GM23248 (cell line): ENCODE results near the gene EHMT1. TPM values are rescaled to one million over a fixed set of nuclear protein-coding genes. Genes with fewer than 3 reads are reported as not detected.

Experiments used
- DNase-seq: peaks from one replicate; pipeline ENCODE4 v3.0.0-alpha.2; 2015
- H2AFZ ChIP-seq: fragments of 200-600 bp; sonication (generic); 2 replicates; pipeline ENCODE4 v1.6.1; 2016; ENCODE audit warnings: antibody characterized with exemption
- H3F3A ChIP-seq: fragments of 200-600 bp; sonication (generic); 2 replicates; pipeline ENCODE4 v1.6.1; 2016; ENCODE audit warnings: mild to moderate bottlenecking, antibody characterized with exemption, mixed run types; ENCODE audit not compliant: insufficient read depth
- H3K27ac ChIP-seq: fragments of 200-600 bp; sonication (generic); 2 replicates; pipeline ENCODE4 v1.5.1; 2016; ENCODE audit warnings: mild to moderate bottlenecking
- H3K27me3 ChIP-seq: fragments of 200-600 bp; sonication (generic); replicated peaks from 2 replicates; pipeline ENCODE4 v1.6.1; 2016; ENCODE audit warnings: mild to moderate bottlenecking; ENCODE audit not compliant: insufficient read depth
- H3K36me3 ChIP-seq: fragments of 200-600 bp; sonication (generic); 2 replicates; pipeline ENCODE4 v1.6.1; 2016; ENCODE audit warnings: low read depth, mild to moderate bottlenecking
- H3K4me1 ChIP-seq: fragments of 200-600 bp; sonication (generic); 2 replicates; pipeline ENCODE4 v1.6.1; 2016; ENCODE audit warnings: mild to moderate bottlenecking; ENCODE audit not compliant: insufficient read depth
- H3K4me2 ChIP-seq: fragments of 200-600 bp; sonication (generic); one replicate; pipeline ENCODE4 v1.6.1; 2016; ENCODE audit warnings: mild to moderate bottlenecking; ENCODE audit not compliant: unreplicated experiment
- H3K4me3 ChIP-seq: fragments of 200-600 bp; sonication (generic); 2 replicates; pipeline ENCODE4 v1.5.1; 2016; ENCODE audit warnings: mild to moderate bottlenecking
- H3K79me2 ChIP-seq: fragments of 200-600 bp; sonication (generic); 2 replicates; pipeline ENCODE4 v1.6.1; 2016; ENCODE audit warnings: mild to moderate bottlenecking; ENCODE audit not compliant: insufficient read depth
- H3K9ac ChIP-seq: fragments of 200-600 bp; sonication (generic); 2 replicates; pipeline ENCODE4 v1.6.1; 2016; ENCODE audit warnings: mild to moderate bottlenecking
- H3K9me2 ChIP-seq: fragments of 200-600 bp; sonication (generic); 2 replicates; pipeline ENCODE4 v1.6.1; 2016; ENCODE audit warnings: mixed run types, mild to moderate bottlenecking, moderate library complexity; ENCODE audit not compliant: insufficient read depth
- H3K9me3 ChIP-seq: fragments of 200-600 bp; sonication (generic); one replicate; pipeline ENCODE4 v1.6.1; 2017; ENCODE audit warnings: low read depth
- H4K20me1 ChIP-seq: fragments of 200-600 bp; sonication (generic); 2 replicates; pipeline ENCODE4 v1.6.0; 2016; ENCODE audit not compliant: insufficient read depth
- EZH2 ChIP-seq: fragments of 200-600 bp; sonication (generic); IDR thresholded peaks from 2 replicates; pipeline ENCODE4 v1.6.1; 2018; ENCODE audit warnings: antibody characterized with exemption, mild to moderate bottlenecking; ENCODE audit not compliant: insufficient read depth, poor library complexity, severe bottlenecking
- EZH2phosphoT487 ChIP-seq: fragments of 200-600 bp; sonication (generic); IDR thresholded peaks from 2 replicates; pipeline ENCODE4 v1.6.1; 2018; ENCODE audit warnings: antibody characterized with exemption, moderate library complexity, mild to moderate bottlenecking, low read depth; ENCODE audit not compliant: insufficient read depth
- WGBS, 2 experiments: methylation state at CpG; one replicate each; pipeline ENCODE4 v1.1.6; 2015 to 2017; ENCODE audit warnings: low lambda C conversion rate in 2 of 2, low coverage in 1 of 2; ENCODE audit errors: missing lambda C conversion rate in 2 of 2; 5-methylcytosine and 5-hydroxymethylcytosine counted together
- in situ Hi-C: fragments of 300-500 bp; cut with MboI; formaldehyde crosslinking; loops from 2 replicates; pipeline ENCODE4 v1.15.0; 2020
- polyA plus RNA-seq: library from polyadenylated mRNA; unstranded; fragments of >200 nt; fragmentation: Nextera tagmentation; extraction: Ambion mirVana; gene quantifications from 2 replicates; pipeline ENCODE4 v1.2.1, GENCODE V29; 2016
- total RNA-seq: library from RNA; depleted of rRNA; stranded (reverse); fragments of >200 nt; shearing (Covaris generic); gene quantifications from 2 replicates; pipeline ENCODE4 v1.2.3, GENCODE V29; 2014

EHMT1 gene
- total and polyA plus RNA-seq, 2 experiments from 2014 or later, result 26.8 to 31.0 TPM

DNA sequence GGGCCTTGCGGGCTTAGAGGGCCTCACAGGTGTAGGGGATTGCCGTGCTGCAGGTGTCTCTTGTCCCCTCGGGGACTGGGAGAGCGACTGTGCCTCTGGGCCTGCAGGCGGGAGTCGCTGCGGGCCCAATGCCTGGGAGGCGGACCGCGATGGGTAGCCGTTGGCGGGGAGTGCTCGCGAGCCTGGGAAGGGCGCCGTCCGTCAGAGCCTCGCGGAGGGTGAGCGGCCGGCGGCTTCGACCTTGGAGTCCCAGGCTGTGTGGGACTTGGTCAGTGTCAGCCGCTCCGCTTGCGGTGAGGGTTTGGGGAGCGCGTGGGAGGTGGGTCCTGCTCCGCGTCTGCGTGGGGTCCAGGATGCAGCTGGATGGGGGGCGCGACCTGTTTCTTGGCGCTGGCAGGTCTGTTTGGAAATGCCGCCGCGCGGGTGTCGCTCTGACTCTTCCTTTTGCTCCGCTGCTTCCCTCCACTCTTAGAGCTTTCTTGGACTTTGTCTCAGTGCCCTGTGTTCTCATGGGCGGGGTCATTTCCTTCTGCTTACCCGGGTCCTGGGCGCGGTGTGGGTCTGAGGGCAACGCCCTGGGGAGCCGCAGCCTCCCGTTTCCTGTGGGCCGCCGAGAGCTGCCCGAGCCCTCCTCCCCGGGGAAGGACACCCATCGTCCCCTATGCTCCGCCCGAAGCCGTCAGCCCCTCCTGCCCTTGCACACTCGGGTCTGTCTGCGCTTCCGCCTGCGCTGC, 169.9 kb downstream of the EHMT1 start:
- 0 out of 2 replicates have a peak, but pooled peaks cover 6% of the 10 kb centered on the region for H3K4me1 ChIP-seq
- H3F3A ChIP-seq, result peaks cover 6% of the 10 kb centered on the region; the same call in 1 of the 2 replicates
- H3K4me2 ChIP-seq, result no peak overlapping the region
- DNase-seq, result no peak
- no peaks in the 10 kb centered on the region; the same call in 1 of the 2 replicates for H4K20me1 ChIP-seq
- H2AFZ ChIP-seq, result no peak overlapping the region
- no peak overlapping the region for H3K4me3 ChIP-seq
- H3K27me3 ChIP-seq, result no peaks in the 10 kb centered on the region
- TF ChIP-seq EZH2 (no peak), EZH2phosphoT487 (no peak)
- peaks cover 10% of the 10 kb centered on the region; the same call in 1 of the 2 replicates for H3K79me2 ChIP-seq
- H3K36me3 ChIP-seq, result peaks cover 29% of the 10 kb centered on the region
- 94 to 96% methylated on average over 50 to 59 of the region's 59 CpGs for WGBS, 2 experiments
- H3K27ac ChIP-seq, result no peak overlapping the region
- H3K9me3 ChIP-seq, result no peaks in the 10 kb centered on the region
- no peak overlapping the region for H3K9ac ChIP-seq
- H3K9me2 ChIP-seq, result no peaks in the 10 kb centered on the region
- in situ Hi-C loops, result no loop called here

DNA sequence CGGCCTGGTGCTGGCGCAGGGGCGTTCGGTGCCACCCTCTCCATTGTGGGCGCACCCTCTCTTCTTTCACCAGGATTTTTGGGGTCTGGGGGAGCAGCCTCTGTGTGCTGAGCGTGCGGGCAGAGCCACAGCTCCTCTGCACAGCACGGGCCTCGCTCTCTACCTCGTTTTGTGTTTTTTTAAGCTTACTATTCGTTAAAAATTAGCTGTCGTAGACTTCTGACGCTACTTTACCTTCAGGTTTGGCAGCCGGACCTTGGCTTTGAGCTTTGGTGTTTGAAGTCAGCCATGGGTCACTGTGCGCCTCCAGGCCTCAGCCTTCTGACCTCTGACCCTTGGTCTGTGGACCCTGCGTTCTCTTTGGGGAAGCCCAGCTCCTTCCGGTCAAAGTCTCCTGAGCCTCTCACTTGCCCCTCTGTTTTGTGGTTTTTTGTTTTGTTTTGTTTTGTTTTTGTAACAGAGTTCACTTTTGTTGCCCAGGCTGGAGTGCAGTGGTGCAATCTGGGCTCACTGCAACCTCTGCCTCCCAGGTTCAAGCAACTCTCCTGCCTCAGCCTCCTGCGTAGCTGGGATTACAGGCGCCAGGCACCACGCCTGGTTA, 170.6 kb downstream of the EHMT1 start:
- in situ Hi-C loops, result no loop called here
- H3K4me3 ChIP-seq, result no peak overlapping the region
- no peak overlapping the region for H3K27ac ChIP-seq
- no peaks in the 10 kb centered on the region for H4K20me1 ChIP-seq
- no peaks in the 10 kb centered on the region for H3K9me3 ChIP-seq
- H3K27me3 ChIP-seq, result no peaks in the 10 kb centered on the region
- no peak for DNase-seq
- no peak overlapping the region for H3K4me2 ChIP-seq
- peaks cover 10% of the 10 kb centered on the region; the same call in 1 of the 2 replicates for H3K79me2 ChIP-seq
- peaks cover 6% of the 10 kb centered on the region; the same call in 1 of the 2 replicates for H3F3A ChIP-seq
- H3K9me2 ChIP-seq, result no peaks in the 10 kb centered on the region
- H3K9ac ChIP-seq, result no peak overlapping the region
- peaks cover 25% of the 10 kb centered on the region for H3K36me3 ChIP-seq
- TF ChIP-seq EZH2phosphoT487 (no peak), EZH2 (no peak)
- WGBS, 2 experiments, result 89 to 90% methylated on average over 20 of the region's 20 CpGs
- H3K4me1 ChIP-seq, result 0 out of 2 replicates have a peak, but pooled peaks cover 6% of the 10 kb centered on the region
- H2AFZ ChIP-seq, result no peak overlapping the region

DNA sequence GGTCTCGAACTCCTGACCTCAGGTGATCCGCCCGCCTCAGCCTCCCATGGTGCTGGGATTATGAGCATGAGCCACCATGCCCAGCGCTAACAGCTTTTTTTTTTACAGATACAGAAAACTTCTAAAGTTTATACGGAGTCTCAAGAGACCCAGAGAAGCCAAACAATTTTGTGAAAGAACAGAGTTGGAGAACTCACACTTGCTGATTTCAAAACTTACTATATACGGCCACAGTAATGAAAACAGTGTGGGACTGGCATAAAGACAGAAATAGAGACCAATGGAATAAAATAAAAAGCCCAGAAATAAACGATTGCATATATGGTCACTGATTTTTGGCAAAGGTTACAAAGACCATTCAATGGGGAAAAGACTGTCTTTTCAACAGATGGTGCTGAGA, 173.1 kb downstream of the EHMT1 start:
- H3K27me3 ChIP-seq, result no peaks in the 10 kb centered on the region
- TF ChIP-seq EZH2phosphoT487, result no peak
- no peak for TF ChIP-seq EZH2
- H3K79me2 ChIP-seq, result no peaks in the 10 kb centered on the region
- no peaks in the 10 kb centered on the region for H3K4me1 ChIP-seq
- WGBS, 2 experiments, result 66% methylated on average over 7 of the region's 7 CpGs
- H4K20me1 ChIP-seq, result no peaks in the 10 kb centered on the region
- peaks cover 30% of the 10 kb centered on the region for H3K36me3 ChIP-seq
- no peak overlapping the region for H3K9ac ChIP-seq
- no peaks in the 10 kb centered on the region for H3K9me3 ChIP-seq
- DNase-seq, result no peak
- H3K4me2 ChIP-seq, result no peak overlapping the region
- in situ Hi-C loops, result no loop called here
- no peak overlapping the region for H3K27ac ChIP-seq
- no peak overlapping the region for H3K4me3 ChIP-seq
- no peak overlapping the region for H2AFZ ChIP-seq
- no peaks in the 10 kb centered on the region for H3K9me2 ChIP-seq
- H3F3A ChIP-seq, result no peaks in the 10 kb centered on the region

DNA sequence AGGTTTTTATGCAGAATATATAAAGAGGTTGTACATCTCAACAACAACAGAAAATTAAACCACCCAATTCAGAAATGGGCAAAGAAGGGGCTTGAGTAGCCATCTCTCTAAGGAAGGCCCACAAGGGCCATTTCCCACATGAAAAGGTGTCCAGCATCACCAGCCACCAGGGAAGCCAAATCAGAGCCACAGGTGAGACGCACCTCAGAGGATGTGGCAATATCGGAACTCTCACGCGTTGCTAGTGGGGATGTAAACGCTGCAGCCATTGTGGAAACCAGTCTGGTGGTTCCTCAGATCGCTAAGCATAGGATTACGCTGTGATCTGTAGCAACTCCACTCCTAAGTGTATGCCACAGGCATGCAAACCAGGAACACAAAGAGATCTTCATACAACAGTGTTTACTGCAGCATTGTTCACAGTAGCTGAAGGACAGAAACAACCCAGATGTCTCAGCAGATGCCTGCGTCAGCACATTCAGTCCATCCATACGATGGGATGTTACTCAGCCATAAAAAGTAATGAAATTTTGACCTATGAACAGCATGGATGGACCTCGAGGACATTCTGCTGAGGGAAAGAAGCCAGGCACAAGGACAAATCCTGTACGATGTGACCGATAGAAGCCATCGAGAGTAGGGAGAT, 174.5 kb downstream of the EHMT1 start:
- Histone ChIP-seq H3K4me1 (no peaks in the 10 kb centered on the region), H3K36me3 (peaks cover 30% of the 10 kb centered on the region), H4K20me1 (no peaks in the 10 kb centered on the region), H3K9me3 (no peaks in the 10 kb centered on the region), H3F3A (no peaks in the 10 kb centered on the region), H2AFZ (no peak overlapping the region), H3K27me3 (no peaks in the 10 kb centered on the region), H3K4me2 (no peak overlapping the region), H3K9me2 (no peaks in the 10 kb centered on the region), H3K79me2 (no peaks in the 10 kb centered on the region), H3K4me3 (no peak overlapping the region), H3K27ac (no peak overlapping the region), H3K9ac (no peak overlapping the region)
- WGBS, 2 experiments, result 97 to 98% methylated on average over 13 of the region's 13 CpGs
- in situ Hi-C loops, result no loop called here
- no peak for DNase-seq
- TF ChIP-seq EZH2, result no peak
- TF ChIP-seq EZH2phosphoT487, result no peak
